ENCODE measurements around the gene METTL25B. TPM values are rescaled to one million over a fixed set of nuclear protein-coding genes. Genes with fewer than 3 reads are reported as not detected.

The METTL25B gene
- total and polyA plus RNA-seq, 2 of the 13 experiments (the other 11 are each of a cell fraction or from before 2014, with no cell fraction given) = 11.9 to 24.0 TPM

- no peaks in the 10 kb centered on the region; a peak in 1 of 5 replicates for H3K27me3 ChIP-seq (ENCODE audit: control insufficient read depth in 1 of 2, insufficient read depth in 2 of 2, low read length in 2 of 2)
- H3K27ac ChIP-seq (ENCODE audit: extremely low read length, insufficient read depth, low read length) = no peak overlapping the region
- ChIA-PET CTCF (ENCODE audit: low intra/inter-chr PET ratio, low total read pairs) (no interaction called here), POLR2A (no interaction called here)
- FAIRE-seq (no peak), DNase-seq (ENCODE audit: low spot score) (no peak), ATAC-seq (no peak; the same call in 2 of the 3 replicates)
- TF ChIP-seq ZFP36L1 (CRISPR knock-in tag; IDR thresholded peaks at IDR 0.05) (no peak), AGO2 (optimal IDR thresholded peaks at IDR 0.05; ENCODE audit: low read depth, low read length) (peak; percentile 84), SKI (IDR thresholded peaks at IDR 0.05; ENCODE audit: partially characterized antibody) (no peak)
- H3K79me2 ChIP-seq (ENCODE audit: insufficient read depth, low read length) = peaks cover 8% of the 10 kb centered on the region
- H3K4me3 ChIP-seq (replicated peaks in 1 of 3; ENCODE audit: insufficient read depth in 1 of 3, low read depth in 2 of 3, low read length in 3 of 3) = no peak overlapping the region
- no peak overlapping the region for H2AFZ ChIP-seq (ENCODE audit: low read length)
- peaks cover 1 to 3% of the 10 kb centered on the region in 2 experiments; a peak in 2 of 5 replicates for H3K36me3 ChIP-seq (replicated peaks in 1 of 2; ENCODE audit: control insufficient read depth in 1 of 2, insufficient read depth in 2 of 2, low read length in 2 of 2)
- in situ Hi-C loops (cut with HindIII; ENCODE audit: extremely low pct_ligation_motif_present, low pct_unique_long_range_greater_than_20kb) = no loop called here
- no peak overlapping the region for H3K9ac ChIP-seq (ENCODE audit: insufficient read depth, low read depth, low read length)
- H3K4me2 ChIP-seq (ENCODE audit: low read depth, low read length) = no peak overlapping the region
- 96% methylated on average over 13 of the region's 20 CpGs for WGBS (ENCODE audit: low lambda C conversion rate)
- peaks cover 11% of the 10 kb centered on the region for H3K4me1 ChIP-seq (ENCODE audit: insufficient read depth, low read length)
- no peaks in the 10 kb centered on the region for H4K20me1 ChIP-seq (ENCODE audit: insufficient read depth, low read length)
- no peaks in the 10 kb centered on the region for H3K9me3 ChIP-seq (ENCODE audit: low read length)
- intact Hi-C loops (cut with micrococcal nuclease; ENCODE audit: unreplicated experiment) = no loop called here
- no TSS peak for BruUV-seq (replicated peaks)
These were observed 5.8 kb downstream of the METTL25B start for GRCh38 chr1:156733989-156734584.

GRCh38 chr1:156738407-156738806 lies 10.1 kb downstream of the METTL25B start:
- Histone ChIP-seq H2AFZ (ENCODE audit: low read length) (no peak overlapping the region), H3K4me2 (ENCODE audit: low read depth, low read length) (no peak overlapping the region), H3K4me1 (ENCODE audit: insufficient read depth, low read length) (peaks cover 16% of the 10 kb centered on the region), H3K4me3 (replicated peaks in 1 of 3; ENCODE audit: insufficient read depth in 1 of 3, low read depth in 2 of 3, low read length in 3 of 3) (no peak overlapping the region), H3K36me3 (replicated peaks in 1 of 2; ENCODE audit: control insufficient read depth in 1 of 2, insufficient read depth in 2 of 2, low read length in 2 of 2) (peaks cover 2 to 16% of the 10 kb centered on the region in 2 experiments; a peak in 4 of 5 replicates), H3K9ac (ENCODE audit: insufficient read depth, low read depth, low read length) (no peak overlapping the region), H3K27me3 (ENCODE audit: control insufficient read depth in 1 of 2, insufficient read depth in 2 of 2, low read length in 2 of 2) (no peaks in the 10 kb centered on the region; a peak in 1 of 5 replicates), H3K9me3 (ENCODE audit: low read length) (no peaks in the 10 kb centered on the region), H3K79me2 (ENCODE audit: insufficient read depth, low read length) (peaks cover 4% of the 10 kb centered on the region), H3K27ac (ENCODE audit: extremely low read length, insufficient read depth, low read length) (no peak overlapping the region), H4K20me1 (ENCODE audit: insufficient read depth, low read length) (no peaks in the 10 kb centered on the region)
- FAIRE-seq (no peak), ATAC-seq (no peak), DNase-seq (ENCODE audit: low spot score) (no peak)
- CTCF ChIA-PET (ENCODE audit: low intra/inter-chr PET ratio, low total read pairs) = no interaction called here
- in situ Hi-C loops (cut with HindIII; ENCODE audit: extremely low pct_ligation_motif_present, low pct_unique_long_range_greater_than_20kb) (no loop called here), intact Hi-C loops (cut with micrococcal nuclease; ENCODE audit: unreplicated experiment) (no loop called here)
- no TSS peak for BruUV-seq (replicated peaks)
- WGBS (ENCODE audit: low lambda C conversion rate) = 93% methylated on average over 10 of the region's 10 CpGs
- POLR2A ChIA-PET = no interaction called here
- no peak for TF ChIP-seq ZNF737 (CRISPR knock-in tag; IDR thresholded peaks at IDR 0.05; ENCODE audit: borderline replicate concordance)
- TF ChIP-seq CREB1 (IDR thresholded peaks at IDR 0.05) = no peak
- no peak for TF ChIP-seq CREB1 (CRISPR knock-in tag; IDR thresholded peaks at IDR 0.05)
- no peak for TF ChIP-seq MBD4 (IDR thresholded peaks at IDR 0.05; ENCODE audit: borderline replicate concordance, low read length)
- no peak for TF ChIP-seq SNAPC4 (CRISPR knock-in tag; IDR thresholded peaks at IDR 0.05)
- no peak for TF ChIP-seq STAG1 (CRISPR knock-in tag; IDR thresholded peaks at IDR 0.05)
- no peak for TF ChIP-seq RARG (CRISPR knock-in tag; IDR thresholded peaks at IDR 0.05; ENCODE audit: low read depth)
- TF ChIP-seq ZNF329 (CRISPR knock-in tag; IDR thresholded peaks at IDR 0.05; ENCODE audit: low read depth) = no peak
- TF ChIP-seq SETDB1 (CRISPR knock-in tag; IDR thresholded peaks at IDR 0.05; ENCODE audit: borderline replicate concordance) = no peak
- no peak for TF ChIP-seq TCF12 (IDR thresholded peaks at IDR 0.05)
- no peak for TF ChIP-seq TCF12 (CRISPR knock-in tag; IDR thresholded peaks at IDR 0.05)
- no peak for TF ChIP-seq ETV6 (CRISPR knock-in tag; conservative IDR thresholded peaks at IDR 0.05)
- TF ChIP-seq ZNF430 (CRISPR knock-in tag; IDR thresholded peaks at IDR 0.05) = no peak
- no peak for TF ChIP-seq ZNF3 (CRISPR knock-in tag; IDR thresholded peaks at IDR 0.05)

All from HepG2 (cell line).